ENCODE results near the gene AMFR. TPM values are rescaled to one million over a fixed set of nuclear protein-coding genes. Genes with fewer than 3 reads are reported as not detected.

The AMFR gene
- total and polyA plus RNA-seq, 7 experiments from 2014 or later = 35.7 to 83.3 (median 55.1) TPM

- Mint-ChIP-seq H3K4me3 (peak overlapping the region; percentile 82 to 93 (median 90)), H3K36me3 (peaks cover 0 to 4% (median 0%) of the 10 kb centered on the region in 5 donors), H3K4me1 (peaks cover 4 to 41% (median 38%) of the 10 kb centered on the region in 7 donors), H3K27ac (peak overlapping the region; percentile 71 to 95 (median 91)), H3K27me3 (no peaks in the 10 kb centered on the region), H3K9me3 (no peaks in the 10 kb centered on the region)
- ChIA-PET POLR2A (interaction anchor here (0.7 kb wide), 1 partner anchor 9 kb away, joined by 4 read pairs; no protein-coding TSS in a partner anchor), CTCF (interaction anchor here (0.6 to 1.7 kb wide), 5 partner anchors 12 to 1767 kb away, joined by 3 to 6 read pairs (median 3); no protein-coding TSS in a partner anchor)
- Histone ChIP-seq H3K9me3 (ENCODE audit: control insufficient read depth in 2 of 3, low read length in 3 of 3) (no peaks in the 10 kb centered on the region), H3K4me3 (ENCODE audit: low read length) (peak overlapping the region; percentile 63), H3K36me3 (ENCODE audit: control insufficient read depth in 2 of 3, insufficient read depth in 3 of 3, low read length in 3 of 3) (peaks cover 0 to 4% (median 0%) of the 10 kb centered on the region in 3 experiments), H3K27ac (ENCODE audit: low read depth, low read length) (peak overlapping the region; percentile 60), H3K27me3 (ENCODE audit: control insufficient read depth in 2 of 2, insufficient read depth in 2 of 2, low read length in 2 of 2) (no peaks in the 10 kb centered on the region), H3K4me1 (ENCODE audit: control insufficient read depth in 2 of 2, insufficient read depth in 2 of 2, low read length in 2 of 2) (peaks cover 0 to 11% of the 10 kb centered on the region in 2 donors)
- DNase-seq (peak; percentile 26 to 62 (median 43)), ATAC-seq (peak; percentile 87)
- intact Hi-C loops (cut with micrococcal nuclease) = loop anchor here (1.0 to 5.0 kb wide), 6 partner anchors 16 to 351 kb away; partner anchors contain the start of genes AMFR (in 2 of the 2), GNAO1 (in 1 of the 2), NUDT21 (in 1 of the 2) and OGFOD1 (in 1 of the 2)
These were observed 68.8 kb downstream of the AMFR start for GRCh38 chr16:56356276-56357240.

- ATAC-seq (no peak), DNase-seq (peak in 1 of 9 donors; percentile 1)
- H3K27ac Mint-ChIP-seq = peak overlapping the region; percentile 52 to 95 (median 82)
- no peaks in the 10 kb centered on the region for H3K9me3 Mint-ChIP-seq
- no peaks in the 10 kb centered on the region for H3K27me3 ChIP-seq (ENCODE audit: control insufficient read depth in 2 of 2, insufficient read depth in 2 of 2, low read length in 2 of 2)
- H3K4me1 Mint-ChIP-seq = peaks cover 4 to 41% (median 38%) of the 10 kb centered on the region in 7 donors
- intact Hi-C loops (cut with micrococcal nuclease) = loop anchor here (2.0 to 5.0 kb wide), 4 partner anchors 37 to 351 kb away; partner anchors contain the start of genes AMFR (in 2 of the 2) and GNAO1 (in 1 of the 2)
- peaks cover 0 to 3% (median 0%) of the 10 kb centered on the region in 5 donors for H3K36me3 Mint-ChIP-seq
- H3K4me1 ChIP-seq (ENCODE audit: control insufficient read depth in 2 of 2, insufficient read depth in 2 of 2, low read length in 2 of 2) = peaks cover 0 to 11% of the 10 kb centered on the region in 2 donors
- no peaks in the 10 kb centered on the region for H3K9me3 ChIP-seq (ENCODE audit: control insufficient read depth in 2 of 3, low read length in 3 of 3)
- ChIA-PET CTCF (interaction anchor here (0.6 to 1.7 kb wide), 5 partner anchors 13 to 1768 kb away, joined by 3 to 6 read pairs (median 3); no protein-coding TSS in a partner anchor), POLR2A (interaction anchor here (0.7 kb wide), 1 partner anchor 10 kb away, joined by 4 read pairs; no protein-coding TSS in a partner anchor)
- peaks cover 0 to 4% (median 0%) of the 10 kb centered on the region in 3 experiments for H3K36me3 ChIP-seq (ENCODE audit: control insufficient read depth in 2 of 3, insufficient read depth in 3 of 3, low read length in 3 of 3)
- no peak overlapping the region for H3K4me3 ChIP-seq (ENCODE audit: low read length)
- H3K4me3 Mint-ChIP-seq = peak overlapping the region; percentile 82 to 93 (median 90)
- no peaks in the 10 kb centered on the region for H3K27me3 Mint-ChIP-seq
- H3K27ac ChIP-seq (ENCODE audit: low read depth, low read length) = no peak overlapping the region
These were observed 69.5 kb downstream of the AMFR start for GRCh38 chr16:56355786-56356275.

GRCh38 chr16:56355221-56355620 is 70.1 kb downstream of the AMFR start:
- no peaks in the 10 kb centered on the region for H3K9me3 ChIP-seq (ENCODE audit: control insufficient read depth in 2 of 3, low read length in 3 of 3)
- H3K27ac ChIP-seq (ENCODE audit: low read depth, low read length) = no peak overlapping the region
- H3K4me3 Mint-ChIP-seq = peak overlapping the region in 2 of 10 donors; percentile 23 to 90
- no peak overlapping the region for H3K4me3 ChIP-seq (ENCODE audit: low read length)
- H3K27me3 ChIP-seq (ENCODE audit: control insufficient read depth in 2 of 2, insufficient read depth in 2 of 2, low read length in 2 of 2) = no peaks in the 10 kb centered on the region
- H3K9me3 Mint-ChIP-seq = no peaks in the 10 kb centered on the region
- peak in 1 of 9 donors; percentile 1 for DNase-seq
- ChIA-PET POLR2A (no interaction called here), CTCF (no interaction called here)
- peaks cover 4 to 41% (median 38%) of the 10 kb centered on the region in 7 donors for H3K4me1 Mint-ChIP-seq
- intact Hi-C loops (cut with micrococcal nuclease) = loop anchor here in 1 of 2 donors (5.0 kb wide), 1 partner anchor 352 kb away; no protein-coding TSS in a partner anchor
- ATAC-seq = no peak
- peaks cover 0 to 1% (median 0%) of the 10 kb centered on the region in 3 experiments for H3K36me3 ChIP-seq (ENCODE audit: control insufficient read depth in 2 of 3, insufficient read depth in 3 of 3, low read length in 3 of 3)
- peaks cover 0 to 1% (median 0%) of the 10 kb centered on the region in 5 donors for H3K36me3 Mint-ChIP-seq
- peaks cover 0 to 11% of the 10 kb centered on the region in 2 donors for H3K4me1 ChIP-seq (ENCODE audit: control insufficient read depth in 2 of 2, insufficient read depth in 2 of 2, low read length in 2 of 2)
- peak overlapping the region in 3 of 9 donors; percentile 12 to 92 (median 28) for H3K27ac Mint-ChIP-seq
- no peaks in the 10 kb centered on the region for H3K27me3 Mint-ChIP-seq

GRCh38 chr16:56354746-56355145 is 70.6 kb downstream of the AMFR start:
- no peaks in the 10 kb centered on the region for H3K27me3 Mint-ChIP-seq
- H3K36me3 Mint-ChIP-seq = peaks cover 0 to 1% (median 0%) of the 10 kb centered on the region in 5 donors
- intact Hi-C loops (cut with micrococcal nuclease) = loop anchor here in 1 of 2 donors (5.0 kb wide), 1 partner anchor 353 kb away; no protein-coding TSS in a partner anchor
- H3K27ac Mint-ChIP-seq = peak overlapping the region in 3 of 9 donors; percentile 2 to 33 (median 15)
- no peak for DNase-seq
- no peaks in the 10 kb centered on the region for H3K9me3 Mint-ChIP-seq
- Histone ChIP-seq H3K4me1 (ENCODE audit: control insufficient read depth in 2 of 2, insufficient read depth in 2 of 2, low read length in 2 of 2) (peaks cover 0 to 11% of the 10 kb centered on the region in 2 donors), H3K27ac (ENCODE audit: low read depth, low read length) (no peak overlapping the region), H3K9me3 (ENCODE audit: control insufficient read depth in 2 of 3, low read length in 3 of 3) (no peaks in the 10 kb centered on the region), H3K36me3 (ENCODE audit: control insufficient read depth in 2 of 3, insufficient read depth in 3 of 3, low read length in 3 of 3) (no peaks in the 10 kb centered on the region), H3K27me3 (ENCODE audit: control insufficient read depth in 2 of 2, insufficient read depth in 2 of 2, low read length in 2 of 2) (no peaks in the 10 kb centered on the region), H3K4me3 (ENCODE audit: low read length) (no peak overlapping the region)
- CTCF ChIA-PET = no interaction called here
- POLR2A ChIA-PET = no interaction called here
- no peak for ATAC-seq
- peaks cover 3 to 37% (median 35%) of the 10 kb centered on the region in 7 donors for H3K4me1 Mint-ChIP-seq
- H3K4me3 Mint-ChIP-seq = peak overlapping the region in 1 of 10 donors; percentile 38

- no peaks in the 10 kb centered on the region for H3K9me3 ChIP-seq (ENCODE audit: control insufficient read depth in 2 of 3, low read length in 3 of 3)
- H3K27me3 Mint-ChIP-seq = no peaks in the 10 kb centered on the region
- no peak overlapping the region for H3K4me3 Mint-ChIP-seq
- CTCF ChIA-PET = no interaction called here
- peaks cover 0 to 1% (median 0%) of the 10 kb centered on the region in 5 donors for H3K36me3 Mint-ChIP-seq
- peak in 1 of 9 donors; percentile 0 for DNase-seq
- H3K27ac Mint-ChIP-seq = no peak overlapping the region
- no peak for ATAC-seq
- peaks cover 1 to 32% (median 30%) of the 10 kb centered on the region in 7 donors for H3K4me1 Mint-ChIP-seq
- H3K9me3 Mint-ChIP-seq = no peaks in the 10 kb centered on the region
- no peak overlapping the region for H3K4me3 ChIP-seq (ENCODE audit: low read length)
- no peaks in the 10 kb centered on the region for H3K27me3 ChIP-seq (ENCODE audit: control insufficient read depth in 2 of 2, insufficient read depth in 2 of 2, low read length in 2 of 2)
- POLR2A ChIA-PET = no interaction called here
- no peak overlapping the region for H3K27ac ChIP-seq (ENCODE audit: low read depth, low read length)
- intact Hi-C loops (cut with micrococcal nuclease) = no loop called here
- peaks cover 0 to 11% of the 10 kb centered on the region in 2 donors for H3K4me1 ChIP-seq (ENCODE audit: control insufficient read depth in 2 of 2, insufficient read depth in 2 of 2, low read length in 2 of 2)
- H3K36me3 ChIP-seq (ENCODE audit: control insufficient read depth in 2 of 3, insufficient read depth in 3 of 3, low read length in 3 of 3) = no peaks in the 10 kb centered on the region
These were observed 71.3 kb downstream of the AMFR start for GRCh38 chr16:56354016-56354415.
